Measurements from ENCODE around the gene SYT6.
"Not testable (repeated sequence)": the region's sequence is repeated elsewhere in the genome, so short reads cannot be mapped to it uniquely, and the experiment has no call there.

The SYT6 gene

DNA sequence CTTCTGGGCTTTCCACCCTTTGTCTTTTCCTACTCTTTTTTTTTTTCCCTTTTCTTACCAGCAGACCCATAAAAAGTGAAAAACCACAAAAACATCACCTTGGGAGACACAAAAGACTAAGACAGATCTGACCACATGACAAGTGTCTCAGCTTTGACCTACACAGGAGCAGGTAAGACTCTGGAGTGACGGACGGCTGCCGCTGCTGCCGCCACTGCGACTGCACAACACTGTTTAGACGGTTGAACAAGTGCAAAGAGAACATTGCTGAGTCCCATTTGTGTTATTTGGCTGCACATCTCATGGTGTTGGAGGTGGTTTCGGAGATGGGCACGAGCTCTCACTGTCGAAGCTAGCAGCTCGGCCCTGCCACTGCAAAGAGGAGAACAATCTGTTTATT lies 62.0 kb downstream of the SYT6 start:
- no peak for DNase-seq

DNA sequence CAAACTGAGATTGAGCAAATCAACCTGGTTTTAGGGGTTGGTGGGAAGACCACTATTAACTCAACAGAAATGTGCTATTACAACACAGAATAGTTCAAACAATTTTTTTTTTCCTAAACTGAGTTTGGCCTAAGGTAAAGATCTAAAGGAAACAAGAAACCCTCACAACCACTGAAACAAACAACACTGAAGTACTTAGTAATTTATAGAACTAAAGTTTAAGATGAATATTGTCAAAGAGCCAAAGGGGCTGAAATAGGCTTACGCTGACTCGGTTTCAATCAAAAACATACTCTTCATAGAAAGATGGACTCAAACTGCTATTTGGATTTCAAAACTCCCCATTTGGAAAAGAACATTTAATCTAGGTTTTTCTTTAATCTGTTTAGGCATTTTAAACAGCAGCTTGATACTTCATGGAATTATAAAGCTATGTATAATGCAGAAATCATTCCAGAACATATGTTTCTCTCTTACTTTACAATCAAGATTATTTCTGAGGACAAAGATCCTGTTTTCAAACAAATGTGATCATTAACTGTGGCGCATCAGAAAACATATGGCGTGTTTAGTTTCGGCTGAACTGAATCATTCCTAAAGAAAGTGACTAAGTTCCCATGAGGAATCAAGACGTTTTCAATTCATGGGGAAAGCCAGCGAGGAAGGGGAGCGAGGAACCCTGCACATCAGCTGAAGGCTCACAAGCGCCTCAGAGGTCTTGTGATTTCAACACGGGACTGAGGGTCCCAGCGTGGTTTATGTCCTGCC lies 62.7 kb downstream of the SYT6 start:
- DNase-seq: no peak

DNA sequence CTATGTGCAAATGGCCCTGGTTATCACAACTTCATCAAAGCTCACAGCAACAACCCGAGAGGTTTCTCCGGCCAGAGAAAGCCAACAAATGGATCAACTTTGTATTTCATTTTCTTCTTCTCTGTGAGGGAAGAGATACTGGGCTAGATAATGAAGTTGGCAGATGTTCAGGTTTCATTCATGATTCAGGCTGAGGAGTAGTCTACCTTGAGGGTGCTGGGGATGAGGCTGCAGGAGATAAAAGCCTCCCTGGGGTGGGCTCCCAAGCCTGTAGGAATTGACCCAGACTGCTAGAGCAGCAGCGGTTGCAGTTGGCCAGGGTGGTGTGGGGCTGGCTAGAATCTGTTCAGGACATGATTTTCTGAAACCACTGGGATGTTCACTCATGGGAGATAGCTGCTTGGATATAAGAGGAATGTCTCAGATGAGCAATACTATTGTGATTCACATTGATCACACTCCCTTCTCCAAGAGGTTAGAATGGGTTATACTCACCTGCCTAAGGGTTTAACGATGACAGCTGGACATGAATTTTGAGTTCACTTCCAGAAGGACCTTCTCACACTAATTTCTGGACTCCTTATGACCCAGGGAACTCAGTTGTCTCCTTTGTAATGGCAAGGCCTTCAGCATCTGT lies 64.0 kb downstream of the SYT6 start:
- no peak for DNase-seq

- no peak for DNase-seq
These were observed 65.0 kb downstream of the SYT6 start for GRCh38 chr1:114088392-114089299.

- no peak for DNase-seq
These were observed 66.2 kb downstream of the SYT6 start for GRCh38 chr1:114087495-114087894.

DNA sequence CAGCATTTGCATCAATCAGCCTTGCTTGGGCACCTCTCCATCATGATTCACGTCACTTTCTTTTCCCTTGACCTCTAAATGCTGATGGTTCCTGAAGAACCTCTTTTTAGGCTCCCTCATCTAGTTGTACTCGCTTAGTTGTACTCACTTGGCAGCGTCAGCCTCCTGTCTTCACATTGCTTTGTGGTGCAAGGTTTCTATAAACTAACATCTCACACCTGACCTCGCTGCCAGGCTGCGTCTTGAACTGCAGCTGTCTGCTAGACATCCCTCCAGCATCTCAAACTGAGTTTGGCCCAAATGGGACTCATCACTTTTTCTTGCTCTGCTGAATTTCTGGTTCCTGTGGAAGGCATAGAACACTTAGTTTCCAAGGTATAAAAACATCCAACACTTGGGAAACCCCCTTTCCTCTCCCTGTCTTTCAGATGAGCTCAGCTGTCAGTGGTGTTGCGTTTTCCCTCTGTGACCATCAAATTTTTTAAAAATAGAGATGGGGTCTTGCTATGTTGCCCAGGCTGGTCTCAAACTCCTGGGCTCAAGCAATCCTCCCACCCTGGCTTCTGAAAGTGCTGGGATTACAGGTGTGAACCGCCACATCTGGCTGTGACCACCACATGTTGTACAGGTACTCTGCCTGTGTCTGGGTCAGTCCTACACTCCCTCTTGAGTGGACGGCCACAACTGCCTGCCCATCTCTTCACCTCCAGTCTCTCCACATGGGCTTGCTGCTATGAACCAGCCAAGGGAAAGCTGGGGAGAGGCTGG lies 66.9 kb downstream of the SYT6 start:
- DNase-seq: no peak

DNA sequence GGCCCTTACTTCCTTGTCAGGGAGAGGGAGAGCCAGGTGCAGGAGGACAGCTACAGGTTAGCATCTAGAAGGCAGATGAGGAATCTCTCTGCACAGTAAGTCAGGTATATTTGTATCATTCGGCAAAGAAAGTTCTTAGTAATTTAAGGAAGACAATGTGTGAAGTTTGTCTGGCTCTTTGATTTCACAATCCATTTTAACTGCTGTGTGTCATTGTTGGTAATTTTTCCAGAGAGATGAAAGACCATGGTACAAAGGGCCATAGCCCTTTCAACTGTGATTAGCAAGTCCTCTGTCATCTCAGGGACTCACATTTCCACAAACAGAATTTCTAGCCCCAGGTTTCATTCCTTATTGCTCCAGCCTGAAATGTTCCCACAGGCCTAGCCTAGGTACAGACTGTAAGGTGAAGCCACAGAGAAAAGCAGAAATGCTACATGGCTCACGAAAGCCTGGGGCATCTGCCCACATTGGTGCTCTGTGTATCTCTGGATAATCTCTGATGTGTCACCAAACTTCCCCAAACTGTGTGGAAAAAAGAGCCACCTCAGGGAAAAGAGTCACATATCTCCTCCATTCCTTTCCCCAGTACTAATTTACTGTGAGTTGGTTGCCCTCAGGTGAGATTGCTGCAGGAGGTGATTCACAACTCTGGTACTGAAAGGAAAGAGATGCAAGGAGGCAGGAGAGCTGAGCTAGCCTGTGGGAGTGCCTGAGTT lies 70.6 kb downstream of the SYT6 start:
- DNase-seq: no peak

DNA sequence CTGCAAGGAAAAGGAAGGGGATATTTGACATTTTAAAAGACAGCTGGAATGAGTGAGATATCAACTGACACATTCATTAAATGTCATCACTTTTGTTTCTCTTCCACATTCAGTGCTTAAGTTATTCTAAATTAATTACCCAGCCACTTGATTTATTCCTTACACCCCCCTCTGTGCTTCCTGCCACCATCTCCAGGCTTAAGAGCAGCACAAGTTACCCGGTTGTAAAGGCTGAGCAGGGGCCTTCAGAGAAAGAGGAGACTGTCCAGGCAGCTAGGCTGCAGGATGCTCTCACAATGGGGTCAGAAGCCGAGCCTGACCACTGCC lies 71.4 kb downstream of the SYT6 start:
- no peak for DNase-seq

DNA sequence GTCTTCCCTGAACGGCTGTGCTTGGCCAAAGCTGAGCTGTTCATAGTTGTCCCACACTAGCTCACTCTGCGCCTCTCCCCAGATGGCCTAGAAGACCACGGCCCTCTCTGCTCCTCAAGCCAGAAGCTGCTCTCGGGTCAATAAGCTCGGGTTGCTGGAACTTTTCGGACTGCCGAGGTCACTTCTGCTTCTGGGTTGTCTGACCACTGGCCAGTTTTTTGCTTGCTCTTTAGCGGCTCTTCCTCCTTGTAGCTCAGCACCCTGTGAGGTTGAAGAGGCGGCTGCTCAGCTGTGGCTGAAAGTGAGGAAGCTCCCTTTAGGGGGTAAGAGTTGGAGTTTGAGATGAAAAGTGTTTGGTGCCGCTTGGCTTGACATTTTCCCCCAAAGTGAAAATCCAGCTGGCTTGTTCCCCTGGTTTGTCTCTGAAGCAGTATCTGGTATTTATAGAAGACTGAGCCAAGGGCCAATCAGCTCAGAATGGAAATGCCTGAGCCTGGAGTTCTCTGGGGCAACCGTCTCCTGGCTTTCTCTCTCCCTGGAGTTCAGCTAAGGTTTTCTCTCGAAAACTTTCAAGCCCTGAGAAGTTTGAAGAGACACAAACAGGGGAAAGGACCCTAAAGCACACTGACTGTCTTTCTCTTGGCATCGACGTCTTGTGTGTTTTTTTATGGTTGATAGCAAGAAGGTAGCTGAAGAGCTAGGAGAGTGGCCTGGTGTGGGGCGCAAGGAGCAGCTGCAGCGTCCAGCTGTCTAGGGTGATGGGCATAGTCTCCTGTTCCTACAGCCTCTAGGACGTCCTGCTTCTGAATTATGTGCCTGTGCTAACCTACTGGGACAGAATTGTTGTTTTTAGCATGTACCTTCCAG lies 72.0 kb downstream of the SYT6 start:
- no peak for DNase-seq

- no peak for DNase-seq
These were observed 72.9 kb downstream of the SYT6 start for GRCh38 chr1:114080511-114081436.

DNA sequence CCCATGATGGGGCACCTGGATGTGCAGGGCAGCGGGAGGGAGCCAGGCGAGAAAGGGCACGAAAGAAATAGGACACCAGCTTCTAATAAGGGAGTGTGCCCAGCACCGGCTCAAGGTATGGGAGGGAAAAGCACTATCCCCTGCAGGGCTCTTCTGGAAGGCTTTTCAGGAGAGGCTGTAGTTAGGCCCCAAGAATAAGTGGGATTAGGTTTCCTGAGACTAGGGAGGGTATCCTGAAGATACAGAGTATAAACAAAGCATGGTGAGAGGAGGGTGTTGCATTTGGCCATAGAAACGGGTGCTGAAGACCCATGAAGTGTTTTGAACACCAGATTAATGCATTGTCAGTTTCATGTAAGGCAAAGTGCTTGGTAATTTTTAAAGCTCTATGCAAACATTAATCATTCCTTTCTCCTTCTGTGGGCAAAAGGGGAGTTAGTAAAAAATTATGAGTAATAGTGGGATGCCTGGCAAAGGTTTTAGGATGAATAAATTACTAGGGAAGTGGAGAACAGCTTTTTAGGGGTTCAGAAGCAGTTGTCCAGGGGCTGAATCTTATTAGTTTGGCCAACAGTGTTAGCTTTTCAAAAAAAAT lies 74.0 kb downstream of the SYT6 start:
- no peak for DNase-seq

- no peak for DNase-seq
These were observed 75.6 kb downstream of the SYT6 start for GRCh38 chr1:114078116-114078515.

GRCh38 chr1:114077188-114077587 lies 76.5 kb downstream of the SYT6 start:
- DNase-seq: no peak

- no peak for DNase-seq
These were observed 77.4 kb downstream of the SYT6 start for GRCh38 chr1:114076308-114076707.

- no peak for DNase-seq
These were observed 78.0 kb downstream of the SYT6 start for GRCh38 chr1:114075546-114076242.

DNA sequence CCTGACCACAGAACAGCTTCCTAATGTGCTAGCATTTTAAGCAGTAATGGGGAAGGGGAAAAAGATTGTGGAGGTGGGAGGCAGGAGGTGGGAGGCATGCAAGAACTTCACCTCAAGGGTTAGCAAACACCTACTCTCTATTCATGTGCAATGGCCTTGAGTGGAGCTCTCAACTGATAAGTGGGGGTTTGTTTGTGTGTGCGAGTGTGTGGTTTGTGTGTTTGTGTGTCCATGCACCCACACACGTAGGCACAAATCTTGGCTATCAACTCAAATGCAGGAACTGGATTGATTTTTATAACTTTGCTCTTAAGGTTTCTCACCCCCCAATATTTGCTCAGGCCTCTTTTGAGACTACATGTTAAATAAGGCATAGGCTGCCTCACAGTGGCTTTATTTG lies 78.6 kb downstream of the SYT6 start:
- DNase-seq: no peak

- DNase-seq: no peak
These were observed 81.4 kb downstream of the SYT6 start for GRCh38 chr1:114072246-114072645.

DNA sequence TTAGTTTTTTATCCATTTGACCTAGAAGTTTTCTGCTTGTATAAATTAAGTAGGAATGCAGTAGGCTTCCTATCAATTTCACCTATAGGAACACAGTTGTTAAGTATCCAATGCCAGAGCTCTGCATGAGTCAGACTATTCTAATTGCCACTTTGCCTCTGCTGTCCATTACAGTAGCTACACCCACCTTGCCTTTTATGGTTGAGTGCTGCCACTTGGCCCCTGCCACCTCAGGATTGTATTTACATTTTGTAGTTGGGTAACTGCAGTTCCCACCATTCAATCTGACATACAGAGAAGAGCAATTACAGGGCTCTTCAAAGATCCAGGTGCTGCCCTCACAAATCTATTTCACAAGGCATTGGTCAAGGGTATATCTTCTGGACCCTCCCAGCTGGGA lies 83.9 kb downstream of the SYT6 start:
- DNase-seq: not testable (repeated sequence)

DNA sequence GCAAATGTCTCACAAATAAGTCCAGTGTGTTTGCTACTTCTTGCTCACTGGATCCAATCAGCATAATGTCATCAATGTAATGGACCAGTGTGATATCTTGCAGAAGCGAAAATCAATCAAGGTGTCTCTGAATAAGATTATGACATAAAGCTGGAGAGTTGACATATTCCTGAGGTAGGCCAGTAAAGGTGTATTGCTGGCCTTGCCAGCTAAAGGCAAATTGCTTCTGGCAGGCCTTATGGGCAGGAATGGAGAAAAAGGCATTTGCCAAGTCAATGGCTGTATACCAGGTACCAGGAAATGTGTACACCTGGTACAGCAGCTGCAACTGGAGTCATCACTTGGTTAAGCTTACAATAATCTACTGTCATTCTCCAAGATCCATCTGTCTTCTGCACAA lies 85.0 kb downstream of the SYT6 start:
- not testable (repeated sequence) for DNase-seq
